MM.1S (cell line): ENCODE results near the gene EXOC3.

Experiments used
- DNase-seq: peaks from one replicate; pipeline ENCODE4 v3.0.0-alpha.2; 2015
- H2AFZ ChIP-seq: fragments of 300-600 bp; sonication (generic); 2 replicates; pipeline ENCODE4 v1.6.0; 2016; ENCODE audit warnings: antibody characterized with exemption, low read length
- H3F3A ChIP-seq: fragments of 300-600 bp; sonication (generic); 2 replicates; pipeline ENCODE4 v1.6.1; 2016; ENCODE audit warnings: mild to moderate bottlenecking, antibody characterized with exemption, low read length, moderate library complexity, mixed read lengths; ENCODE audit not compliant: insufficient read depth
- H3K27ac ChIP-seq: fragments of 300-600 bp; sonication (generic); 2 replicates; pipeline ENCODE4 v1.5.1; 2016; ENCODE audit warnings: mild to moderate bottlenecking, low read length
- H3K27me3 ChIP-seq: fragments of 300-600 bp; sonication (generic); replicated peaks from 2 replicates; pipeline ENCODE4 v1.6.0; 2016; ENCODE audit warnings: low read length; ENCODE audit not compliant: insufficient read depth
- H3K36me3 ChIP-seq: fragments of 300-600 bp; sonication (generic); replicated peaks from 2 replicates; pipeline ENCODE4 v1.6.1; 2016; ENCODE audit warnings: mild to moderate bottlenecking, low read length, mixed read lengths; ENCODE audit not compliant: insufficient read depth
- H3K4me1 ChIP-seq: fragments of 300-600 bp; sonication (generic); 2 replicates; pipeline ENCODE4 v1.6.1; 2016; ENCODE audit warnings: low read length, mixed read lengths
- H3K4me2 ChIP-seq: fragments of 300-600 bp; sonication (generic); 2 replicates; pipeline ENCODE4 v1.6.0; 2016; ENCODE audit warnings: low read depth, low read length
- H3K4me3 ChIP-seq: fragments of 300-600 bp; sonication (generic); 2 replicates; pipeline ENCODE4 v1.5.1; 2016; ENCODE audit warnings: low read length, mixed read lengths
- H3K79me2 ChIP-seq: fragments of 300-600 bp; sonication (generic); 2 replicates; pipeline ENCODE4 v1.6.1; 2016; ENCODE audit warnings: mixed run types, low read length, mixed read lengths
- H3K9ac ChIP-seq: fragments of 300-600 bp; sonication (generic); 2 replicates; pipeline ENCODE4 v1.6.1; 2016; ENCODE audit warnings: low read length, mixed read lengths
- H3K9me2 ChIP-seq: fragments of 300-600 bp; sonication (generic); replicated peaks from 2 replicates; pipeline ENCODE4 v1.6.1; 2016; ENCODE audit warnings: mild to moderate bottlenecking, low read length, mixed read lengths; ENCODE audit not compliant: insufficient read depth
- H3K9me3 ChIP-seq: fragments of 300-600 bp; sonication (generic); replicated peaks from 2 replicates; pipeline ENCODE4 v1.6.1; 2016; ENCODE audit warnings: mild to moderate bottlenecking, low read length, mixed read lengths; ENCODE audit not compliant: insufficient read depth
- H4K20me1 ChIP-seq: fragments of 300-600 bp; sonication (generic); 2 replicates; pipeline ENCODE4 v1.6.1; 2016; ENCODE audit warnings: mild to moderate bottlenecking, low read length, moderate library complexity, mixed read lengths; ENCODE audit not compliant: insufficient read depth
- CTCF ChIP-seq: fragments of 300-600 bp; sonication (generic); IDR thresholded peaks from 2 replicates; pipeline ENCODE4 v1.5.1; 2016; ENCODE audit warnings: antibody characterized with exemption, low read length, mixed read lengths
- EZH2 ChIP-seq: fragments of 300-600 bp; sonication (generic); optimal IDR thresholded peaks from 2 replicates; pipeline ENCODE3; 2017; ENCODE audit warnings: low read depth, mild to moderate bottlenecking, antibody characterized with exemption, low read length, mixed read lengths
- EZH2phosphoT487 ChIP-seq: fragments of 300-600 bp; sonication (generic); IDR thresholded peaks from 2 replicates; pipeline ENCODE4 v1.6.1; 2018; ENCODE audit warnings: antibody characterized with exemption, low read length

Gene EXOC3

GRCh38 chr5:462051-462481 is 19.1 kb downstream of the EXOC3 start:
- H3K4me2 ChIP-seq, result no peak overlapping the region
- H2AFZ ChIP-seq, result no peak overlapping the region
- peaks cover 7% of the 10 kb centered on the region for H3K79me2 ChIP-seq
- no peak overlapping the region for H3K4me3 ChIP-seq
- H3K9me3 ChIP-seq, result no peaks in the 10 kb centered on the region
- TF ChIP-seq EZH2 (no peak), CTCF (no peak), EZH2phosphoT487 (no peak)
- H3K4me1 ChIP-seq, result peaks cover 7% of the 10 kb centered on the region
- H3K9ac ChIP-seq, result no peak overlapping the region
- H3K27ac ChIP-seq, result no peak overlapping the region
- 0 out of 2 replicates have a peak, but pooled peaks cover 4% of the 10 kb centered on the region for H3K36me3 ChIP-seq
- no peaks in the 10 kb centered on the region for H3K27me3 ChIP-seq
- no peaks in the 10 kb centered on the region for H3K9me2 ChIP-seq
- DNase-seq, result no peak
- no peaks in the 10 kb centered on the region for H3F3A ChIP-seq
- no peaks in the 10 kb centered on the region for H4K20me1 ChIP-seq

- Histone ChIP-seq H3F3A (no peaks in the 10 kb centered on the region), H3K4me3 (no peak overlapping the region), H3K36me3 (0 out of 2 replicates have a peak, but pooled peaks cover 4% of the 10 kb centered on the region), H3K4me2 (no peak overlapping the region), H2AFZ (no peak overlapping the region), H3K9me3 (no peaks in the 10 kb centered on the region), H3K27ac (no peak overlapping the region), H3K79me2 (0 out of 2 replicates have a peak, but pooled peaks cover 4% of the 10 kb centered on the region), H3K4me1 (peaks cover 7% of the 10 kb centered on the region), H4K20me1 (no peaks in the 10 kb centered on the region), H3K27me3 (no peaks in the 10 kb centered on the region), H3K9me2 (no peaks in the 10 kb centered on the region), H3K9ac (no peak overlapping the region)
- TF ChIP-seq CTCF, result no peak
- TF ChIP-seq EZH2, result no peak
- TF ChIP-seq EZH2phosphoT487, result no peak
- no peak for DNase-seq
Measured at GRCh38 chr5:463301-463700, 20.3 kb downstream of the EXOC3 start.

DNA sequence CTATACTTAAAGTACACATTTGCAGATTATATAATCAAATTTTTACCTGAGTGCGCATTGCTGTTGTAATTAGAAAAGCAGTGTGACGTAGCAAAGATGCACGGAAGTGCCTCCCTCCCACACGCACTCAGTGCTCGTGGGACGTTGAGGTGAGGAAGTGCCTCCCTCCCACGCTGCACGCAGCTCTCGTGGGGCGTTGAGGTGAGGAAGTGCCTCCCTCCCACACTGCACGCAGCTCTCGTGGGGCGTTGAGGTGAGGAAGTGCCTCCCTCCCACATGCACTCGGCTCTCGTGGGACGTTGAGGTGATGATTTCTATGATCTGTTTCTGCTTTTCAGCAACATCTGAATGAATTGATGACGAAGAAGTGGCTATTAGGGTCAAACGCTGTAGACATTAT is 21.0 kb downstream of the EXOC3 start:
- Histone ChIP-seq H3K9me2 (no peaks in the 10 kb centered on the region), H3K27me3 (no peaks in the 10 kb centered on the region), H3K36me3 (0 out of 2 replicates have a peak, but pooled peaks cover 4% of the 10 kb centered on the region), H2AFZ (no peak overlapping the region), H3F3A (no peaks in the 10 kb centered on the region), H4K20me1 (no peaks in the 10 kb centered on the region), H3K79me2 (0 out of 2 replicates have a peak, but pooled peaks cover 4% of the 10 kb centered on the region), H3K9ac (no peak overlapping the region), H3K4me1 (peaks cover under 1% of the 10 kb centered on the region; the same call in 1 of the 2 replicates), H3K4me2 (no peak overlapping the region), H3K9me3 (no peaks in the 10 kb centered on the region), H3K4me3 (no peak overlapping the region), H3K27ac (no peak overlapping the region)
- DNase-seq, result no peak
- TF ChIP-seq EZH2 (no peak), EZH2phosphoT487 (no peak), CTCF (no peak)
